Measurements from ENCODE around the gene RNF31.

Gene RNF31

GRCh38 chr14:24138396-24139271 is 8.7 kb upstream of the RNF31 start:
- DNase-seq: no peak

GRCh38 chr14:24139272-24139934 is 7.9 kb upstream of the RNF31 start:
- no peak for DNase-seq

- DNase-seq: peak; percentile 99
Observed at GRCh38 chr14:24141097-24141880, 6.0 kb upstream of the RNF31 start, which contains the start of gene EMC9. Gene EMC9, minus strand, starts transcription at chr14:24141591. Its CDS starts 287 bp downstream, at chr14:24141304.

GRCh38 chr14:24143511-24143910 is 3.8 kb upstream of the RNF31 start:
- no peak for DNase-seq

GRCh38 chr14:24144451-24144850 is 2.8 kb upstream of the RNF31 start:
- no peak for DNase-seq

GRCh38 chr14:24145219-24145618 is 2.1 kb upstream of the RNF31 start:
- DNase-seq: no peak

- DNase-seq: no peak
Observed at GRCh38 chr14:24145690-24146452, 1.4 kb upstream of the RNF31 start.

GRCh38 chr14:24146453-24146977 is 783 bp upstream of the RNF31 start, which contains the start of gene PSME2:
Gene PSME2, minus strand, starts transcription at chr14:24146610. Its CDS starts 29 bp downstream, at chr14:24146581.
- peak; percentile 80 for DNase-seq

- no peak for DNase-seq
Observed at GRCh38 chr14:24147761-24148428, 597 bp downstream of the RNF31 start.

- DNase-seq: no peak
Observed at GRCh38 chr14:24149302-24149969, 2.1 kb downstream of the RNF31 start.

- no peak for DNase-seq
Observed at GRCh38 chr14:24150061-24150460, 2.8 kb downstream of the RNF31 start.

GRCh38 chr14:24150567-24150966 is 3.3 kb downstream of the RNF31 start:
- no peak for DNase-seq

GRCh38 chr14:24150993-24151392 is 3.7 kb downstream of the RNF31 start:
- DNase-seq: no peak

GRCh38 chr14:24151404-24152080 is 4.2 kb downstream of the RNF31 start:
- DNase-seq: no peak

GRCh38 chr14:24155100-24155499 is 7.8 kb downstream of the RNF31 start:
- no peak for DNase-seq

GRCh38 chr14:24156840-24157239 is 9.5 kb downstream of the RNF31 start:
- DNase-seq: no peak

- DNase-seq: no peak
Observed at GRCh38 chr14:24157331-24157730, 10.0 kb downstream of the RNF31 start.

GRCh38 chr14:24159777-24160498 is 12.6 kb downstream of the RNF31 start:
- DNase-seq: no peak

GRCh38 chr14:24160499-24160849 is 13.2 kb downstream of the RNF31 start:
- DNase-seq: no peak

All from effector CD8-positive, alpha-beta T cell (primary cell).